Activated effector memory CD4-positive, alpha-beta T cell treated with Interleukin-2 at 50 U/mL for 16 hours (primary cell): ENCODE data around the gene TMEM242.
"Not testable (repeated sequence)": the region's sequence is repeated elsewhere in the genome, so short reads cannot be mapped to it uniquely, and the experiment has no call there.

ENCODE experiments used
- DNase-seq: peaks from one replicate; pipeline ENCODE4 v3.0.0-alpha.2; 2020

TMEM242 gene

GRCh38 chr6:157322792-157323254 is 496 bp downstream of the TMEM242 start:
- DNase-seq = no peak

GRCh38 chr6:157316871-157317814 is 6.2 kb downstream of the TMEM242 start:
- DNase-seq = no peak

- DNase-seq = no peak
Measured at GRCh38 chr6:157314705-157315321, 8.5 kb downstream of the TMEM242 start.

DNA sequence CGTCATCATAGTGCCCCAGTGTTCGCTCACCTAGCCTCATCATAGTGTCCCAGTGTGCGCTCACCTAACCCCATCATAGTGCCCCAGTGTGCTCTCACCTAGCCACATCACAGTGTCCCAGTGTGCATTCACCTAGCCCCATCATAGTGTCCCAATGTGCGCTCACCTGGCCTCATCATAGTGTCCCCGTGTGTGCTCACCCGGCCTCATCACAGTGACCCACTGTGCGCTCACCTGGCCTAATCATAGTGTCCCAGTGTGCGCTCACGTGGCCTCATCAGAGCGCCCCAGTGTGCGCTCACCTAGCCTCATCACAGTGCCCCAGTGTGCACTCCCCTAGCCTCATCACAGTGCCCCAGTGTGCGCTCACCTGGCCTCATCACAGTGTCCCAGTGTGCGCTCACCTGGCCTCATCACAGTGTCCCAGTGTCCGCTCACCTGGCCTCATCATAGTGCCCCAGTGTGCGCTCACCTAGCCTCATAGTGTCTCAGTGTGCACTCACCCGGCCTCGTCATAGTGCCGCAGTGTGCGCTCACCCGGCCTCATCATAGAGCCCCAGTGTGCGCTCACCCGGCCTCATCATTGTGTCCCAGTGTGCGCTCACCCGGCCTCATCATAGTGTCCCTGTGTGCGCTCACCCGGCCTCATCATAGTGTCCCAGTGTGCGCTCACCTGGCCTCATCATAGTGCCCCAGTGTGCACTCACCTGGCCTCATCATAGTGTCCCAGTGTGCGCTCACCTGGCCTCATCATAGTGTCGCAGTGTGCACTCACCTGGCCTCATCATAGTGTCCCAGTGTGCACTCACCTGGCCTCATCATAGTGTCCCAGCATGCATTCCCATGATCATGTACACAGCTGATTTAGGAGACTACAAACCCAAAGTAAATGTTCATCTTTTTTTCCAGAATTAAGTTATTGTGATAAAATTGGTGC is 9.5 kb downstream of the TMEM242 start:
- no peak for DNase-seq

DNA sequence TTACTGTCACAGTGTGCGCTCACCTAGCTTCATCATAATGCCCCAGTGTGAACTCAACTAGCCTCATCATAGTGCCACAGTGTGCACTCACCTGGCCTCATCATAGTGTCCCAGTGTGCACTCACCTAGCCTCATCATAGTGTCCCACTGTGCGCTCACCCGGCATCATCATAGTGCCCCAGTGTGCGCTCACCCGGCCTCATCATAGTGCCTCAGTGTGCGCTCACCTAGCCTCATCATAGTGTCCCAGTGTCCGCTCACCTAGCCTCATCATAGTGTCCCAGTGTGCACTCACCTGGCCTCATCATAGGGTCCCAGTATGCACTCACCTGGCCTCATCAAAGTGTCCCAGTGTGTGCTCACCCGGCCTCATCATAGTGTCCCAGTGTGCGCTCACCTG is 10.6 kb downstream of the TMEM242 start:
- no peak for DNase-seq

GRCh38 chr6:157310693-157311092 is 12.6 kb downstream of the TMEM242 start:
- not testable (repeated sequence) for DNase-seq

GRCh38 chr6:157307661-157308060 is 15.7 kb downstream of the TMEM242 start:
- no peak for DNase-seq

DNA sequence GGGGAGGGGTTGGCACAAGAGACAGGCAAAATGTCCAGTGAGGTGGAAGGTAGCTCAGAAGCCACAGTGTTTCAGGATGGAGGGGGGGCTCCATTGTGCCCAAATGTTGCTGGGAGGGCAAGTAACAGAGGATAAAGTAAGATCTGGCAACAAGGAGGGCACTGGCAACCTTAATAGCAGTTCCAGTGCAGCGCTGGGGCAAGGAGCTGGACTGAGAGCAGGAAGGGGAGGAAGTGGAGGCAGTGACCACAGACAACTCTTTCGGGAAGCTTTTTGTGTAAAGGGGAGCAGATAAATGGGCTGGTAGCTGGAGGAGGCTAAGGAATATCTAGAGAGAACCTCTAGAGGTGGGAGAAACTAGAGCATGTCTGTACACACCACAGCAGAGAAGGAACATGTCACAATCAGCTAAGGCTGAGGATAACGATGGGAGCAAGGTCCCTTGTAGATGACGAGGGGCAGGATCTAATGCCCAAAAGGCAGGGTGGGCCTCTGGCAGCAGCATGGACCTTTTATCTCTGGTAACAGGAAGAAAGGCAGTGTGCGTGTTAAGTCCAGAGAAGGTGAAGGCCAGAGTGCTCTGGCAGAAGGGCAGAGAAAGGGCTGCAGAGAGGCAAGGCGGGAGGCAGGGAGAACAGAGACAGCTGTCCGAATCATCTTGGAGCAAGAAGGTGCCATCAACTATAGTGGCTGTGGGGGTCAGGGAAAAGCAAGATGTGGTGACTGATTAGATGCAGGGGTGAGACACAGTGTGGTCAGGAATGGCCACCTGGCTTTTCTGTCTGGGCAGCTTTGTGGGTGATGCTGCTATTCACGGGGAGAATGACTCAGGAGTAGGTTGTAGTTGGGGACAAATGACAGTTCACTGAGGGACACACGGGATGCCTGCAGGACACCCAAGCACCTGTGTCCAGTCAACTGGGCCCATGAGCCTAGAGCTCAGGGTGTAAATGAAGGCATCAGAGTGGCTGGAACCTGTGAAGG is 17.4 kb downstream of the TMEM242 start:
- no peak for DNase-seq

- DNase-seq = no peak
Measured at GRCh38 chr6:157304899-157305663, 18.2 kb downstream of the TMEM242 start.

DNA sequence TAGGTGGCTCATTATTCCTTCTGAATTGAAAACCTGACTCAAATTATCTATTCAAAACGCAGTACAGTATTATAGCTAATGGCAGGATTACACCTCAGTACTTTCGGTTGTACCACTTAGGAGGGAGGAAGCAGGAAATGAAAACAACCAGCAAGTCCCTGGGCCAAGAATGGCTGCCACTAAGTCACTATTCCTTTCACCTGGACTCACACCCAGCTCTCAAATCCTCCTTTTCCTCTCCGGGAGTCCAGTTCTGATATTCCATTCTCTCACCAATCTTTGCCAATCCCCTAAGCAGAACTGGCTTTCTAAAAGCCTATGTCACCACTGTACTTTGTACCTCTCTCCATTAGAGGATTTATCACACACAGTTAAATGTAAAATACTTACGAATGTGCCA is 20.6 kb downstream of the TMEM242 start:
- DNase-seq = no peak

DNA sequence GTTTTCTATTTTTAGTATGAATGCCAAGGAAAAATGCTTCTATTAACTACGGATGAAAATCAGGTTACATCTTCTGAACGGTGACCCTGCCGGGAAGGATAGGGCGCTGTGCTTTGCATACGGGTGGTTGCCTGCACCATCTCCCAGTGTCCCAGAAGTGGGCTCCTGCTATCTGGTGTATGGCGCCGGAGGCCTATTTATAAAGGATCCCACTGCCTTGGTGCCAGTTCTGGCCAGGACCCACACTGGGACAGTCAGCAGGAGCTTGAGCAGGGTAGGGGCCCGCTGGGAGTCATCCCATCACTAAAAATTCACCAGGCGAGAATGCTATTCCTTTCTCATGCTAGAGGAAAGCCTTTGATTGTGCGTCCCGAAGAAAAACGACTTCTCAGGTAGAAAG is 22.9 kb downstream of the TMEM242 start:
- no peak for DNase-seq

DNA sequence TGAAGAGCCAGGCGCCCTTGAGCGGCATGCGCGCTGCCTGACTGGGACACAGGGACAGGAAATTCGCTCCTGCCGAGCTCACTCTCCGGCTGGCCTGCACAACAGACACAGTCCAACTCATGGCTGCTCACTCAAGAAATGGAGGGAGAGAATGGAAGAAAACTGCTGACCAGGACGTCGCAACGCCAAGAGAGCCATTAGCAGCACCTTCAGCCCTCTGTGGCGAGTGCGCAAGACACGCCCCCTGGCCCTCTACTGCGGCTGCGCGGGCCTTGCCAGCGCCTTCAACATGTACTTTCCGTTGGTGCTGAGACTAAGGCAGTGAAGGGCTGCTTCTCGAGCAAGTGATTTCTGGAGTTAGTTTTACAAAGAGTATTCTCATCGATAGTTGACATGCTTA is 23.3 kb downstream of the TMEM242 start:
- DNase-seq = no peak

DNA sequence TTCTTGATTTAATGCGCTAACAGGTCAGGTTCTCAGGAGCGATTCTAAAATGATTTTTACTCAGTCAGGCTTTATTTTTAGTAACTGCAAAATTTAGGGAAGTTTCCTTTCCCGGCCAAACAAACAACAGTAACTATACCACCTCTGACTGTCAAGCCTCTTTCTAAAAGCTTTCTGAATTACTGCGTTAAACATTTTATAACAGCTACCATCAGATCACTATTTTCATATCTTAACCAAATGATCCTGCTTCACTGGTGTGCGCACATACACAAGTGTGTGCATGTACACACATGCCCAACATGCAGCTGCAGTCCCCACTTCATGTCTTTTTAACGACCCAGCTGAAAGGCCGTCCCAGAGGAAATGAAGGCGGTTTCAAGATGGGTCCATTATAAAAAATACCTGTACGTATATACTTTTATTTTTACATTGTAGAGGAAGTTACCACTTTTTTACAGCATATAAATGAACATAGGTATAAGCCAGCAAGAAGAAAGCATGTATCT is 25.0 kb downstream of the TMEM242 start:
- DNase-seq = no peak

DNA sequence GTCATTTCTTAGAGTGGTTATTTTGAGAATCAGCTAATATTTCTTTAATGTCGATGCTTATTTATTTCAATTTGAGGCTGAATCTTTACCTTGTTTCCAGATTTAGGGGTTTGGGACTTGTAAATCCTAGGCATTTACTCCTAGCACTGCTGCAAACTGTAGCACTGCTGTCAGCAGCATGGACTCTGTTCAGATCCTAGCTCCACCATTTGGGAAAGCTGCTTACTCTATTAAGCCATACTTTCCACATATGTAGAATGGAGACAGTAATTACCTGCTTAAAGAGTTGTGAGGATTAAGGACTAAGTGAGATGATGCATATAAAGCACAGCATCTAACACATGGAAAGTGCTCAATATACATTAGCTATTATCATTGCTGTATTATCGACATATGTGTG is 28.7 kb downstream of the TMEM242 start:
- no peak for DNase-seq

DNA sequence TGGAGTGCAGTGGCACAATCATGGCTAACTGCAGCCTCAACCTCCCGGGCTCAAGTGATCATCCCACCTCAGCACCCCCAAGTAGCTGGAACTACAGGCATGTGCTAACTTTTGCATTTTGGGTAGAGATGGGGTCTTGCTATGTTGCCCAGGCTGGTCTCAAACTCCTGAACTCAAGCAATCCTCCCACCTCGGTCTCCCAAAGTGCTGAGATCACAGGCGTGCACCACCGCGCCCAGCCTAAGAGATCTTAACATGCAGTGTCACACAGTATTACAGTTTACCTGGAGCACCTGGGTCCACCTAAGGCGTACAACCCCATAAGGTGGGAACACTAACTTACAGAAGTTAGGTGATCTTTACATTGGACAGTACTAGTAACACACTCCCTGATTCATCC is 29.5 kb downstream of the TMEM242 start:
- no peak for DNase-seq

DNA sequence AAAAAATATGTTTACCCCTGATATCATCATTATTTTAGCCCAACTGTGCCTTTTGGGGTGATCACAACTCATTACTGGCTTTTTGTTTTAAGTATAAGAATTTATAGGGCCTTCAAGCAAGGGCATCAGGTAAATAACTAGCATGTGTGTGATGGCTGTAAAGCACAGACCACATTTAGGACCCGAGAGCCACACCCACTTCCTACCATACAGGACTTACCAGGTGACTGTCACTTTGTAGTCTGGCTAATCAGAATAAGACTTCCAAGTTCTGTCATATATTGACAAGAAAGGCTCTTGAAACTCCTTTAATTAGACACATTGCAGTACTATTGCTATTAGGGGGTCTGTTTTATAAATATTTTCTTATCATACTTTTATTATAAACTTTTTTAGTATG is 31.1 kb downstream of the TMEM242 start:
- no peak for DNase-seq

- no peak for DNase-seq
Measured at GRCh38 chr6:157291356-157291755, 32.0 kb downstream of the TMEM242 start.

- no peak for DNase-seq
Measured at GRCh38 chr6:157290797-157291196, 32.5 kb downstream of the TMEM242 start.

GRCh38 chr6:157289764-157290163 is 33.6 kb downstream of the TMEM242 start:
- DNase-seq = no peak

GRCh38 chr6:157288575-157288974 is 34.7 kb downstream of the TMEM242 start:
- DNase-seq = no peak

- no peak for DNase-seq
Measured at GRCh38 chr6:157287923-157288322, 35.4 kb downstream of the TMEM242 start.
